GM23338 (cell line): Measurements from ENCODE around the gene DYNLT2. TPM values are rescaled to one million over a fixed set of nuclear protein-coding genes. Genes with fewer than 3 reads are reported as not detected.

Experiments used
- ATAC-seq: fragments of 200-7000 bp; cut with Tn5 transposase; 3 replicates; pipeline ENCODE4 v1.9.1; 2020
- DNase-seq: peaks from one replicate; pipeline ENCODE4 v3.0.0-alpha.2; 2015; ENCODE audit warnings: low spot score
- H2AFZ ChIP-seq: fragments of 200-600 bp; sonication (generic); 2 replicates; pipeline ENCODE4 v1.8.0; 2016; ENCODE audit warnings: antibody characterized with exemption, mild to moderate bottlenecking, moderate library complexity
- H3F3A ChIP-seq: fragments of 200-600 bp; sonication (generic); replicated peaks from 2 replicates; pipeline ENCODE4 v1.8.0; 2017; ENCODE audit warnings: antibody characterized with exemption, mixed run types, low read depth
- H3K27ac ChIP-seq: fragments of 200-600 bp; sonication (generic); 2 replicates; pipeline ENCODE4 v1.6.1; 2016; ENCODE audit warnings: low read depth
- H3K27me3 ChIP-seq: fragments of 200-600 bp; sonication (generic); 2 replicates; pipeline ENCODE4 v1.8.0; 2016; ENCODE audit warnings: mild to moderate bottlenecking, mixed run types, moderate library complexity; ENCODE audit not compliant: insufficient read depth
- H3K36me3 ChIP-seq: fragments of 200-600 bp; sonication (generic); 2 replicates; pipeline ENCODE4 v1.8.0; 2016; ENCODE audit warnings: mild to moderate bottlenecking; ENCODE audit not compliant: insufficient read depth
- H3K4me1 ChIP-seq: fragments of 200-600 bp; sonication (generic); 2 replicates; pipeline ENCODE4 v1.8.0; 2016; ENCODE audit warnings: mild to moderate bottlenecking, moderate library complexity; ENCODE audit not compliant: insufficient read depth
- H3K4me2 ChIP-seq: fragments of 200-600 bp; sonication (generic); 2 replicates; pipeline ENCODE4 v1.7.1; 2017; ENCODE audit warnings: mixed run types
- H3K4me3 ChIP-seq: fragments of 200-600 bp; sonication (generic); 2 replicates; pipeline ENCODE4 v1.6.1; 2016; ENCODE audit warnings: mixed run types
- H3K79me2 ChIP-seq: fragments of 200-600 bp; sonication (generic); replicated peaks from 2 replicates; pipeline ENCODE4 v1.8.0; 2017; ENCODE audit warnings: mild to moderate bottlenecking; ENCODE audit not compliant: insufficient read depth
- H3K9me2 ChIP-seq: fragments of 200-600 bp; sonication (generic); 2 replicates; pipeline ENCODE4 v1.8.0; 2017; ENCODE audit not compliant: insufficient read depth
- H4K20me1 ChIP-seq: fragments of 200-600 bp; sonication (generic); replicated peaks from 2 replicates; pipeline ENCODE4 v1.8.0; 2017; ENCODE audit warnings: mild to moderate bottlenecking; ENCODE audit not compliant: insufficient read depth
- H3K27ac Mint-ChIP-seq: 2 replicates; pipeline ENCODE4 v1.8.0; 2020; ENCODE audit warnings: inconsistent platforms, mild to moderate bottlenecking, moderate library complexity, mixed read lengths
- H3K27me3 Mint-ChIP-seq: 3 replicates; pipeline ENCODE4 v1.8.0; 2022; ENCODE audit warnings: low read depth, mild to moderate bottlenecking, moderate library complexity, mixed read lengths, inconsistent platforms; ENCODE audit not compliant: insufficient read depth, poor library complexity
- H3K36me3 Mint-ChIP-seq: 3 replicates; pipeline ENCODE4 v1.8.0; 2021; ENCODE audit warnings: low read depth, mild to moderate bottlenecking, inconsistent platforms, moderate library complexity, mixed read lengths
- H3K4me1 Mint-ChIP-seq: 3 replicates; pipeline ENCODE4 v1.8.0; 2020; ENCODE audit warnings: mild to moderate bottlenecking, inconsistent platforms, mixed read lengths
- H3K4me3 Mint-ChIP-seq: 3 replicates; pipeline ENCODE4 v1.8.0; 2021; ENCODE audit warnings: moderate library complexity, mild to moderate bottlenecking, inconsistent platforms, mixed read lengths
- H3K9me3 Mint-ChIP-seq: 3 replicates; pipeline ENCODE4 v1.8.0; 2020; ENCODE audit warnings: moderate library complexity, mild to moderate bottlenecking, inconsistent platforms, mixed read lengths
- CREB1 ChIP-seq: fragments of 250-450 bp; sonication (Bioruptor Pico); IDR thresholded peaks from 2 replicates; pipeline ENCODE4 v1.5.0; 2020; ENCODE audit warnings: low read depth, mild to moderate bottlenecking, moderate library complexity
- ETS1 ChIP-seq: IDR thresholded peaks from 2 replicates; pipeline ENCODE4 v1.6.1; 2016; ENCODE audit warnings: antibody characterized with exemption
- EZH2 ChIP-seq: fragments of 200-600 bp; sonication (generic); IDR thresholded peaks from one replicate; pipeline ENCODE4 v1.8.0; 2017; ENCODE audit warnings: antibody characterized with exemption, mild to moderate bottlenecking, low read depth; ENCODE audit not compliant: unreplicated experiment
- EZH2phosphoT487 ChIP-seq: fragments of 200-600 bp; sonication (generic); IDR thresholded peaks from one replicate; pipeline ENCODE4 v1.8.1; 2018; ENCODE audit warnings: antibody characterized with exemption; ENCODE audit not compliant: unreplicated experiment
- JUNB ChIP-seq: IDR thresholded peaks from one replicate; pipeline ENCODE4 v1.6.1; 2016; ENCODE audit warnings: antibody characterized with exemption; ENCODE audit not compliant: unreplicated experiment
- NANOG ChIP-seq: IDR thresholded peaks from 2 replicates; pipeline ENCODE4 v1.6.1; 2016; ENCODE audit warnings: antibody characterized with exemption, borderline replicate concordance
- POLR2AphosphoS5 ChIP-seq: IDR thresholded peaks from 2 replicates; pipeline ENCODE4 v1.6.1; 2016; ENCODE audit warnings: antibody characterized with exemption, low read depth
- STAT1 ChIP-seq: IDR thresholded peaks from one replicate; pipeline ENCODE4 v1.6.1; 2016; ENCODE audit warnings: antibody characterized with exemption; ENCODE audit not compliant: unreplicated experiment
- ZNF114 ChIP-seq: fragments of 250-450 bp; sonication (Bioruptor Pico); IDR thresholded peaks from 2 replicates; pipeline ENCODE4 v1.5.0; 2020; ENCODE audit warnings: mild to moderate bottlenecking, moderate library complexity
- ZNF331 ChIP-seq: fragments of 250-450 bp; sonication (Bioruptor Pico); IDR thresholded peaks from 2 replicates; pipeline ENCODE4 v1.5.0; 2020; ENCODE audit warnings: low read depth, mild to moderate bottlenecking, moderate library complexity
- ZNF462 ChIP-seq: fragments of 250-450 bp; sonication (Bioruptor Pico); IDR thresholded peaks from 2 replicates; pipeline ENCODE4 v1.5.0; 2020; ENCODE audit warnings: mild to moderate bottlenecking, moderate library complexity
- polyA plus RNA-seq: library from polyadenylated mRNA; unstranded; fragments of >200 nt; fragmentation: Nextera tagmentation; extraction: Ambion mirVana; gene quantifications from 2 replicates; pipeline ENCODE4 v1.2.1, GENCODE V29; 2016
- total RNA-seq: library from RNA; depleted of rRNA; stranded (reverse); fragments of >200 nt; shearing (Covaris generic); gene quantifications from 2 replicates; pipeline ENCODE4 v1.2.3, GENCODE V29; 2014
- TF ChIP-seq, protein P1 (sequence below): IDR thresholded peaks from one replicate; pipeline ENCODE4 v1.6.1; 2018; ENCODE audit warnings: antibody characterized with exemption; ENCODE audit not compliant: unreplicated experiment
- TF ChIP-seq, protein P2 (sequence below), 2 experiments: fragments of 200-600 bp in 1 of 2; sonication (generic) in 1 of 2; conservative IDR thresholded peaks; 2 replicates each; pipeline versions ENCODE4 v1.5.1 to v1.6.1; 2016 to 2017; ENCODE audit warnings: antibody characterized with exemption in 2 of 2, low read depth in 2 of 2, mild to moderate bottlenecking in 2 of 2, moderate library complexity in 1 of 2

Gene DYNLT2
- total and polyA plus RNA-seq, 2 experiments from 2014 or later, result 2.8 to 4.4 TPM

GRCh38 chr6:169724494-169725124 is 26.8 kb downstream of the DYNLT2 start, which contains the start of gene PHF10:
Gene PHF10, minus strand, starts transcription at chr6:169724500. Its CDS starts 569 bp downstream, at chr6:169723931.
- Mint-ChIP-seq H3K4me1 (peaks cover 46% of the 10 kb centered on the region), H3K27me3 (peaks cover 14% of the 10 kb centered on the region), H3K9me3 (no peaks in the 10 kb centered on the region), H3K27ac (peak within 1 kb of the TSS; percentile 96), H3K4me3 (peak within 1 kb of the TSS; percentile 90), H3K36me3 (peaks cover 4% of the 10 kb centered on the region; the same call in 1 of the 3 replicates)
- Histone ChIP-seq H3K4me2 (peak within 1 kb of the TSS; percentile 94), H4K20me1 (peaks cover 29% of the 10 kb centered on the region), H3K27me3 (peaks cover 11% of the 10 kb centered on the region), H3K4me3 (peak within 1 kb of the TSS; percentile 89), H3F3A (no peaks in the 10 kb centered on the region; the same call in 1 of the 2 replicates), H3K27ac (peak within 1 kb of the TSS; percentile 78; the same call in 1 of the 2 replicates), H3K79me2 (peaks cover 38% of the 10 kb centered on the region), H3K36me3 (no peaks in the 10 kb centered on the region), H3K4me1 (peaks cover 26% of the 10 kb centered on the region), H2AFZ (peak within 1 kb of the TSS; percentile 87), H3K9me2 (no peaks in the 10 kb centered on the region)
- peak; percentile 72 for DNase-seq
- peak; percentile 69 for ATAC-seq
- no peak for TF ChIP-seq ZNF462 (CRISPR knock-in tag)
- TF ChIP-seq, protein P1, sequence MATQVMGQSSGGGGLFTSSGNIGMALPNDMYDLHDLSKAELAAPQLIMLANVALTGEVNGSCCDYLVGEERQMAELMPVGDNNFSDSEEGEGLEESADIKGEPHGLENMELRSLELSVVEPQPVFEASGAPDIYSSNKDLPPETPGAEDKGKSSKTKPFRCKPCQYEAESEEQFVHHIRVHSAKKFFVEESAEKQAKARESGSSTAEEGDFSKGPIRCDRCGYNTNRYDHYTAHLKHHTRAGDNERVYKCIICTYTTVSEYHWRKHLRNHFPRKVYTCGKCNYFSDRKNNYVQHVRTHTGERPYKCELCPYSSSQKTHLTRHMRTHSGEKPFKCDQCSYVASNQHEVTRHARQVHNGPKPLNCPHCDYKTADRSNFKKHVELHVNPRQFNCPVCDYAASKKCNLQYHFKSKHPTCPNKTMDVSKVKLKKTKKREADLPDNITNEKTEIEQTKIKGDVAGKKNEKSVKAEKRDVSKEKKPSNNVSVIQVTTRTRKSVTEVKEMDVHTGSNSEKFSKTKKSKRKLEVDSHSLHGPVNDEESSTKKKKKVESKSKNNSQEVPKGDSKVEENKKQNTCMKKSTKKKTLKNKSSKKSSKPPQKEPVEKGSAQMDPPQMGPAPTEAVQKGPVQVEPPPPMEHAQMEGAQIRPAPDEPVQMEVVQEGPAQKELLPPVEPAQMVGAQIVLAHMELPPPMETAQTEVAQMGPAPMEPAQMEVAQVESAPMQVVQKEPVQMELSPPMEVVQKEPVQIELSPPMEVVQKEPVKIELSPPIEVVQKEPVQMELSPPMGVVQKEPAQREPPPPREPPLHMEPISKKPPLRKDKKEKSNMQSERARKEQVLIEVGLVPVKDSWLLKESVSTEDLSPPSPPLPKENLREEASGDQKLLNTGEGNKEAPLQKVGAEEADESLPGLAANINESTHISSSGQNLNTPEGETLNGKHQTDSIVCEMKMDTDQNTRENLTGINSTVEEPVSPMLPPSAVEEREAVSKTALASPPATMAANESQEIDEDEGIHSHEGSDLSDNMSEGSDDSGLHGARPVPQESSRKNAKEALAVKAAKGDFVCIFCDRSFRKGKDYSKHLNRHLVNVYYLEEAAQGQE, result no peak
- TF ChIP-seq NANOG, result no peak
- TF ChIP-seq, protein P2, sequence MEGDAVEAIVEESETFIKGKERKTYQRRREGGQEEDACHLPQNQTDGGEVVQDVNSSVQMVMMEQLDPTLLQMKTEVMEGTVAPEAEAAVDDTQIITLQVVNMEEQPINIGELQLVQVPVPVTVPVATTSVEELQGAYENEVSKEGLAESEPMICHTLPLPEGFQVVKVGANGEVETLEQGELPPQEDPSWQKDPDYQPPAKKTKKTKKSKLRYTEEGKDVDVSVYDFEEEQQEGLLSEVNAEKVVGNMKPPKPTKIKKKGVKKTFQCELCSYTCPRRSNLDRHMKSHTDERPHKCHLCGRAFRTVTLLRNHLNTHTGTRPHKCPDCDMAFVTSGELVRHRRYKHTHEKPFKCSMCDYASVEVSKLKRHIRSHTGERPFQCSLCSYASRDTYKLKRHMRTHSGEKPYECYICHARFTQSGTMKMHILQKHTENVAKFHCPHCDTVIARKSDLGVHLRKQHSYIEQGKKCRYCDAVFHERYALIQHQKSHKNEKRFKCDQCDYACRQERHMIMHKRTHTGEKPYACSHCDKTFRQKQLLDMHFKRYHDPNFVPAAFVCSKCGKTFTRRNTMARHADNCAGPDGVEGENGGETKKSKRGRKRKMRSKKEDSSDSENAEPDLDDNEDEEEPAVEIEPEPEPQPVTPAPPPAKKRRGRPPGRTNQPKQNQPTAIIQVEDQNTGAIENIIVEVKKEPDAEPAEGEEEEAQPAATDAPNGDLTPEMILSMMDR (conservative IDR thresholded peaks at IDR 0.05; ENCODE audit: low read depth in 2 of 2), result no peak
- TF ChIP-seq ZNF331 (CRISPR knock-in tag), result no peak
- 0 out of 2 replicates have a peak, but pooled peaks have one; percentile 33 for TF ChIP-seq CREB1 (CRISPR knock-in tag)
- TF ChIP-seq JUNB, result no peak
- no peak for TF ChIP-seq EZH2
- no peak for TF ChIP-seq EZH2phosphoT487
- peak; percentile 88 for TF ChIP-seq POLR2AphosphoS5
- TF ChIP-seq STAT1, result no peak
- TF ChIP-seq ZNF114 (CRISPR knock-in tag), result no peak
- peak; percentile 25; the same call in 1 of the 2 replicates for TF ChIP-seq ETS1
